Occipital lobe (tissue), 2 donors: ENCODE measurements around the gene NR2F2. TPM values are rescaled to one million over a fixed set of nuclear protein-coding genes. Genes with fewer than 3 reads are reported as not detected.

Source experiments
- DNase-seq: peaks from one replicate; lab custom pipeline; 2025; lab: John Stamatoyannopoulos, UW
- total RNA-seq: library from RNA; depleted of rRNA; stranded (reverse); fragments of >200 nt; gene quantifications from one replicate; pipeline ENCODE4 v1.2.3, GENCODE V29; 2014

NR2F2 gene
- total RNA-seq, 1 donor from 2014 or later = 4.1 TPM

- no peak for DNase-seq
These were observed 22.3 kb downstream of the NR2F2 start for GRCh38 chr15:96352604-96353405.

- no peak for DNase-seq
These were observed 23.0 kb downstream of the NR2F2 start for GRCh38 chr15:96353416-96353929.

GRCh38 chr15:96353930-96354730 lies 23.6 kb downstream of the NR2F2 start:
- no peak for DNase-seq

GRCh38 chr15:96354731-96355567 lies 24.4 kb downstream of the NR2F2 start:
- DNase-seq = no peak

- no peak for DNase-seq
These were observed 25.2 kb downstream of the NR2F2 start for GRCh38 chr15:96355568-96356187.

GRCh38 chr15:96356494-96357455 lies 26.3 kb downstream of the NR2F2 start:
- peak; percentile 49 for DNase-seq

GRCh38 chr15:96358001-96358801 lies 27.7 kb downstream of the NR2F2 start:
- no peak for DNase-seq

- DNase-seq = no peak
These were observed 28.5 kb downstream of the NR2F2 start for GRCh38 chr15:96358821-96359615.

GRCh38 chr15:96359616-96360521 lies 29.4 kb downstream of the NR2F2 start:
- no peak for DNase-seq

- DNase-seq = no peak
These were observed 30.2 kb downstream of the NR2F2 start for GRCh38 chr15:96360581-96361308.

GRCh38 chr15:96361309-96362010 lies 31.0 kb downstream of the NR2F2 start:
- DNase-seq = no peak

- no peak for DNase-seq
These were observed 31.7 kb downstream of the NR2F2 start for GRCh38 chr15:96362011-96362754.

- no peak for DNase-seq
These were observed 32.5 kb downstream of the NR2F2 start for GRCh38 chr15:96362755-96363651.

- DNase-seq = no peak
These were observed 33.2 kb downstream of the NR2F2 start for GRCh38 chr15:96363707-96364106.
